T-helper 17 cell (primary cell): ENCODE results near the gene BUB1. TPM values are rescaled to one million over a fixed set of nuclear protein-coding genes. Genes with fewer than 3 reads are reported as not detected.

Experiments used
- ATAC-seq: fragments of 150-1000 bp; cut with Tn5 transposase; 2 replicates; pipeline ENCODE4 v1.10.0; 2021; ENCODE audit warnings: mild to moderate bottlenecking, moderate library complexity
- DNase-seq, 3 donors: peaks; one replicate each; pipeline versions ENCODE4 v3.0.0 to v3.0.0-alpha.2; 2020 to 2021
- H3K9me3 ChIP-seq: one replicate; pipeline ENCODE4 v1.7.0; 2013; ENCODE audit warnings: low read length, mild to moderate bottlenecking; ENCODE audit not compliant: control insufficient read depth, poor library complexity, severe bottlenecking
- H3K27ac Mint-ChIP-seq: one replicate; pipeline ENCODE4 v1.8.0; 2022; ENCODE audit warnings: mild to moderate bottlenecking, moderate library complexity, mixed read lengths
- H3K27me3 Mint-ChIP-seq: one replicate; pipeline ENCODE4 v1.8.0; 2022; ENCODE audit warnings: mixed read lengths
- H3K36me3 Mint-ChIP-seq: one replicate; pipeline ENCODE4 v1.8.0; 2022; ENCODE audit warnings: low read depth, mixed read lengths
- H3K4me1 Mint-ChIP-seq: one replicate; pipeline ENCODE4 v1.8.0; 2022; ENCODE audit warnings: mild to moderate bottlenecking, mixed read lengths
- H3K4me3 Mint-ChIP-seq: one replicate; pipeline ENCODE4 v1.8.0; 2022; ENCODE audit warnings: mild to moderate bottlenecking, moderate library complexity, mixed read lengths
- total RNA-seq, 4 donors: library from RNA in 2 of 4; stranded (reverse) in 2 of 4; gene quantifications; one replicate each; pipeline ENCODE4 v1.2.3 and lab custom pipeline; 2022 to 2026

BUB1 gene
- total RNA-seq, 2 donors from 2014 or later, result 3.2 to 8.6 TPM

DNA sequence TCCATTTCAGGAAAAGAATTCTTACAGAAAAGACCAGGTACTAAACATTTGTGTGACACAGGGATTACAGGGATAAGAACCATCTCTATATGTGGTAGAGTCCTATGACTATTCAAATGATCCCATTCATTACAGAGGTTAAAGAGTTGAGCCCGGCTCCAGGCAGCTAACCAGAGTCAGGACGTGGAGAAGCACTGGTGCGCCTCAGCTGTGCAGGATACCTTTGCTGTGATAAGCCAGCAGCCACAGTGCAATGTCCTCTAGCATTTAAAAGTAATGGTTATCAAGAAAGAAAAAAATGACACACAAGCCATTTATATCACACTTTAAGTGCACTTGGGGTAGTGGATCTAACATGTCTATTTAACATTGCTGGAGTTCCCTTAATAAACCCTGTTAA, 17.3 kb downstream of the BUB1 start:
- no peaks in the 10 kb centered on the region for H3K9me3 ChIP-seq
- Mint-ChIP-seq H3K36me3 (no peaks in the 10 kb centered on the region), H3K27ac (no peak overlapping the region), H3K4me3 (no peak overlapping the region), H3K4me1 (peaks cover 14% of the 10 kb centered on the region), H3K27me3 (no peaks in the 10 kb centered on the region)
- no peak for DNase-seq
- no peak for ATAC-seq

DNA sequence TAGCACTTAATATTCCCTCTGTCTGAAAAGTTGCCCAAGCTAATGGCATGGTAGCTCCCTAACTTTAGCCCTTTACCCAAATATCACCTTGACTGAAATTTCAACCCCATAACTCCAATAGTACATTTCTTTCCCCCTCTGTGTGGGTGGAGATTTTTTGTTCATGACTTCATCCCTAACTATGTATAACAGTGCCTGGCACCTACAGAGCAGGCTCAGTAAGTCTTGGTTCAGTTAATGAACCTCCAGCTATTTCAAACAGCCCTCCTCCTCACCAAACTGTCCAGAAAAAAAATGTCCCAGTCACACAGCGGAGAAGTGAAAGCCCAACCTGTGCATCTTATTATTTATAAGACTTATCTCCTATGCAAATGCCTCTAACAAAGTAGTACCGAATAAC, 18.6 kb downstream of the BUB1 start:
- H3K9me3 ChIP-seq, result no peaks in the 10 kb centered on the region
- Mint-ChIP-seq H3K27me3 (no peaks in the 10 kb centered on the region), H3K27ac (no peak overlapping the region), H3K4me3 (no peak overlapping the region), H3K36me3 (no peaks in the 10 kb centered on the region), H3K4me1 (peaks cover 14% of the 10 kb centered on the region)
- ATAC-seq, result no peak
- no peak for DNase-seq

DNA sequence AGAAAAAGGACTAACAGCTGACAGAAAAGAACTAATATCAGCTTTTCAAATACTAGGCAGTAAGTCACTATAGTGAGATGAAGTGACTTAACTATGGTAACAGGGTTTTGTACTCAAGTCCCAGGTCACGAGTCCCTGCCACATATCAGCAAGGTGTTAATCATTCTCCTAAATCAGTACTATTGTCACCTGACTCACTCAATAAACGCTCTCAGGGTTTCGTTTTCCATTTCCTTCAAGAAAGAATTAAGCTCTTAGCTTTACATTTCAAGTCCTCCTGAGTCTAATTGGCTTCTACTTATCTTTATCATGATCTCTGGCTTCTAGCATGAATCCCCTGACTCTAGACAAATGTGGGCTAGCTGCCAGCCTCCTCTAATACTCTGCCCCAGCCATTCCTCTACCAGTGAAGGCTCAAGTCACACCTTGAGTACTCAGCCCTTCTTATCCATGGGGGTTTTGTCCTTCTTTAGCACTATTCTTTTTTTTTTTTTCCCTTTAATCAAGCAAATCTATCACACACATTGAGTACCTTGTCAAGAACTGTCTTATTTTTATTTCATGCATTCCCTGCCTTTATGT, 20.0 kb downstream of the BUB1 start:
- ATAC-seq (peak; percentile 69), DNase-seq (no peak)
- Mint-ChIP-seq H3K36me3 (no peaks in the 10 kb centered on the region), H3K27ac (peak overlapping the region; percentile 53), H3K4me3 (peak overlapping the region; percentile 63), H3K4me1 (peaks cover 14% of the 10 kb centered on the region), H3K27me3 (no peaks in the 10 kb centered on the region)
- no peaks in the 10 kb centered on the region for H3K9me3 ChIP-seq

DNA sequence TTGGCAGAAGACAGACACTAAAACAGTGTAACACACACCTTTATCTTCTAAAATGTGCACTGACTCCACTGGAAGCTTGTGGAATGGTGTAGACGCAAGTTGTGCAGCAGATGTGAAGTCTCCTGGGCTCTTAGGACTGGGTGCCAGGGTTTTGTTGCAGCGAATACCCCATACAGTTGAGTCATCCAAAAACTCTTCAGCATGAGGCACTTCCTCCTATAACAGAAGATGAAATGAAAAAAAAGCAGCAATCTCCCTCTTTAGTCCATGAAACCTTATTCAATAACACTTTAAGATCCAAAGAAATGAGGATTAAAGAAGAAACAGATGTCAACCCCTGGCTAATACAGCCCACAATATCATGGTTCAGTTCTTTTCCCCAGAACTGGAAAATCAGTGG, 22.2 kb downstream of the BUB1 start:
- ATAC-seq, result no peak
- H3K27me3 Mint-ChIP-seq, result no peaks in the 10 kb centered on the region
- DNase-seq, result no peak
- no peak overlapping the region for H3K27ac Mint-ChIP-seq
- H3K4me1 Mint-ChIP-seq, result peaks cover 14% of the 10 kb centered on the region
- H3K9me3 ChIP-seq, result no peaks in the 10 kb centered on the region
- H3K36me3 Mint-ChIP-seq, result no peaks in the 10 kb centered on the region
- H3K4me3 Mint-ChIP-seq, result no peak overlapping the region

DNA sequence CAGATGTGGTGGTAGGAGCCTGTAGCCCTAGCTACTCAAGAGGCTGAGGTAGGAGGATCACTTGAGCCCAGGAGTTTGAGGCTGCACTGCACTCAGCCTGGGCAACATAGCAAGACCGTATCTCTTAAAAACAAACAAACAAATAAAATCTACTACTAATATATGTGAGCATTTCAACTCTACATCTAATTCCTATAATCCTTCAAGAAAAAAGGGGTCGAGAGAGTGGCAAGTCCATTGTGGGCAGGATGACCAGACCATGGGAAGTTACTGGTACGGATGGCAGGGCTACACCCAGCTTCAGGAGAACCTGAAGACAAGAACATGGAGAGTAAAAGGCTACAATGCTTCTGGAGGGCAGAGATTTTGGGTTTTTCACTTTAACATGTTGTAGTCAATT, 24.0 kb downstream of the BUB1 start:
- no peak overlapping the region for H3K27ac Mint-ChIP-seq
- ATAC-seq (no peak), DNase-seq (no peak)
- no peaks in the 10 kb centered on the region for H3K27me3 Mint-ChIP-seq
- H3K4me3 Mint-ChIP-seq, result no peak overlapping the region
- H3K4me1 Mint-ChIP-seq, result peaks cover 10% of the 10 kb centered on the region
- no peaks in the 10 kb centered on the region for H3K36me3 Mint-ChIP-seq
- no peaks in the 10 kb centered on the region for H3K9me3 ChIP-seq

DNA sequence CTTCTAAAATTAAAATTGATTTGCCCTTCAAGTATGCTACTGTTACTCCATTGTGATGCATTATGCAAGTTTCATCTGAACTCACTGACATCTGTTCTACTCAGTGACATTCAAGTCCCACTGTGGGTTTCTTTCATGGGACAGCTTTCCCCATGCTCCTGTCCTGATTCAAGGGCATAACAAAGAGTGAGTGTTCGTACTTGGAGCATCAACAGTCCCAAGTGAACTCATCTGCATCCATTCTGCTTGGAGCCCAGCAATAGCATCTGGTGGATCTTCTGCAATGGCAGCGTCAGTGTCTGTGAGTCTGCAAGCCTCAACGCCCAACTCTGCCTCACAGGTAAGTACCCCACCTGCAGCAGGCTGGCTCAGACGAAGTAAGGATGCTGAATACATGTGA, 27.5 kb downstream of the BUB1 start:
- H3K27me3 Mint-ChIP-seq, result no peaks in the 10 kb centered on the region
- DNase-seq (no peak), ATAC-seq (no peak)
- no peak overlapping the region for H3K27ac Mint-ChIP-seq
- no peak overlapping the region for H3K4me3 Mint-ChIP-seq
- peaks cover 3% of the 10 kb centered on the region for H3K4me1 Mint-ChIP-seq
- H3K9me3 ChIP-seq, result no peaks in the 10 kb centered on the region
- no peaks in the 10 kb centered on the region for H3K36me3 Mint-ChIP-seq

DNA sequence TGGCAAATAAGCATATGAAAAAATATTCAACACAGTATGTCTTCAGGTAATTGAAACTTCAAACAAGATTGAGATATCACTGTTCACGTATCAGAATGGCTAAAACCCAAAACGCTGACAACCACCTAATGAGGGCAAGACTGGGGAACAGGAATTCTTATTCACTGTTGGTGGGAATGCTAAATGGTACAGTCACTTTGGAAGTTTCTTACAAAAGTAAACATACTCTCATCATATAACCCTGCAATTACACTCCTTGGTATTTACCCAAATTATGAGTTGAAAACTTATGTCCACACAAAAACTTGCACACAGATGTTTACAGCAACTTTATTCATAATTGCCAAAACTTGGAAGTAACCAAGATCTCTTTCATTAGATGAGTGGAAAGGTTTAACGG, 30.1 kb downstream of the BUB1 start:
- H3K27me3 Mint-ChIP-seq, result no peaks in the 10 kb centered on the region
- no peak for DNase-seq

DNA sequence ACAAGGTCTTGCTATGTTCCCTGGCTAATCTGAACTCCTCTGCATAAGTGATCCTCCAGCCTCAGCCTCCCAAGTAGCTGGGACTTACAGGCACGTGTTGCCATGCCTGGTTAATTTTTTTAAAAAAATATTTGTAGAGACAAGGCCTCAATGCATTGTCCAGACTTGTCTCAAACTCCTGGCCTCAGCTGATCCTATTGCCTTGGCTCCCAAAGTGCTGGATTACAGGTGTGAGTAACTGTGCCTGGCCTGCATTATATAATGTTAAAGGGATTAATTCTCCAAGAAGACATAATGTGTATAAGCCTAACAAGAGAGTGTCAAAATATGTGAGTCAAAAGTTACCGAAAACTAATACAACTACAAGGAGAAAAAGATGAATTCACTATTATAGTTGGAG, 32.2 kb downstream of the BUB1 start:
- ATAC-seq, result no peak
- Mint-ChIP-seq H3K27me3 (no peaks in the 10 kb centered on the region), H3K36me3 (peaks cover 2% of the 10 kb centered on the region)

More for the DNA sequence above, 30.1 kb downstream of the BUB1 start:
- Mint-ChIP-seq H3K27ac (no peak overlapping the region), H3K4me1 (peaks cover 5% of the 10 kb centered on the region), H3K4me3 (no peak overlapping the region), H3K36me3 (no peaks in the 10 kb centered on the region)
- no peaks in the 10 kb centered on the region for H3K9me3 ChIP-seq
- no peak for ATAC-seq

DNA sequence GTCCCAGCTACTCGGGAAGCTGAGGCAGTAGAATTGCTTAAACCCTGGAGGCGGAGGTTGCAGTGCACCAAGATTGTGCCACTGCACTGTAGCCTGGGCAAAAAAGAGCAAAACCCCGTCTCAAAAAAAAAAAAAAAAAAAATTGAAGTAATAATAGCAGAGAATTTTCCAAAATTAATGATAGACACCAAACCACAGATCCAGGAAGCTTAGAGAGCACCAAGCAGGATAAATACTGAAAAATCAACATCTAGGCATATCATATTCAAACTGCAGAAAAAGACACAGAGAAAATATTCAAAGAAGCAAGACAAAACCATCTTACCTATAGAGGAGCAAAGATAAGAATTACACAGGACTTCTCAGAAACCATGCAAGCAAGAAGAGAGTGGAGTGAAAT, 33.5 kb downstream of the BUB1 start:
- Mint-ChIP-seq H3K27ac (no peak overlapping the region), H3K27me3 (no peaks in the 10 kb centered on the region), H3K36me3 (peaks cover 3% of the 10 kb centered on the region), H3K4me3 (no peak overlapping the region), H3K4me1 (peaks cover 5% of the 10 kb centered on the region)
- DNase-seq (no peak), ATAC-seq (no peak)
- H3K9me3 ChIP-seq, result no peaks in the 10 kb centered on the region

More for the DNA sequence above, 32.2 kb downstream of the BUB1 start:
- H3K4me1 Mint-ChIP-seq, result peaks cover 5% of the 10 kb centered on the region
- H3K9me3 ChIP-seq, result no peaks in the 10 kb centered on the region
- H3K4me3 Mint-ChIP-seq, result no peak overlapping the region
- DNase-seq, result no peak
- H3K27ac Mint-ChIP-seq, result no peak overlapping the region

DNA sequence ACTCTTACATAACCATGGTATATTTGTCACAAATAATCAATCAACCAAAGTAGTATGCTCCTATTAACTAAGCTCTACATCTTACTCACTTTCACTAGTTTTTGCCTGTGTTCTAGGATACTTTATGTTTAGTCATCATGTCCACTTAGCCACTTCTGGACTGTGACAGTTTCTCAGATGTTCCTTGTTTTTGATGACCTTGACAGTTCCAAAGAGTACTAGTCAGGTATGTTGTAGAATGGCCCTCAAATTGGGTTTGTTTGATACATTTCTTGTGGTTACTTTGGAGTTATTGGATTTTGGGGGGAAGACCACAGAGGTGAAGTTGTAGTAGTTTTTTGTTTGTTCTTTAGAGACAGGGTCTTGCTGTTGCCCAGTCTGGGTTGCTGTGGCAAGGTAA, 35.5 kb downstream of the BUB1 start:
- H3K36me3 Mint-ChIP-seq, result peaks cover 3% of the 10 kb centered on the region
- DNase-seq, result no peak
- H3K4me3 Mint-ChIP-seq, result no peak overlapping the region
- ATAC-seq, result no peak
- H3K4me1 Mint-ChIP-seq, result peaks cover 3% of the 10 kb centered on the region
- no peaks in the 10 kb centered on the region for H3K9me3 ChIP-seq
- no peak overlapping the region for H3K27ac Mint-ChIP-seq
- H3K27me3 Mint-ChIP-seq, result no peaks in the 10 kb centered on the region

DNA sequence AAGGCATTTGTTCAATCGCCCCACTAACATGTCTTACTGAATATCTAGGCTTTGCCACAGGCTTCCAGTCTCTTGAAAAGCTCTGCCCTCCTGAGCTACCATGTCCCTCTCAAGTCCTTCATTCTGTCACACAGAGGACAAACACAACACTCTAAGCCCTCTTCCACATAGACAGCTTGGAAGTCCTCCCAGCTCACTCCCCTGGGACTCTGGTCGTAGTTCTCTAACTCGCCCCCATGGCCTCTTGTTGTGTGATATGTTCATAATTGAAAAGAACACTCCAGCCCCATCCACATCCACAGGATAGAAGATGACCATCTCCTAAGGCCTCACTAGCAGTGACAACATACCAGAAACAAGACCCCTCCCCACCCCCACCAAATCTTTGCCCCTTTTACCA, 37.9 kb downstream of the BUB1 start:
- no peak for DNase-seq
- Mint-ChIP-seq H3K27ac (no peak overlapping the region), H3K27me3 (no peaks in the 10 kb centered on the region), H3K4me1 (peaks cover 3% of the 10 kb centered on the region), H3K4me3 (no peak overlapping the region), H3K36me3 (peaks cover 3% of the 10 kb centered on the region)
- ATAC-seq, result no peak
- no peaks in the 10 kb centered on the region for H3K9me3 ChIP-seq

DNA sequence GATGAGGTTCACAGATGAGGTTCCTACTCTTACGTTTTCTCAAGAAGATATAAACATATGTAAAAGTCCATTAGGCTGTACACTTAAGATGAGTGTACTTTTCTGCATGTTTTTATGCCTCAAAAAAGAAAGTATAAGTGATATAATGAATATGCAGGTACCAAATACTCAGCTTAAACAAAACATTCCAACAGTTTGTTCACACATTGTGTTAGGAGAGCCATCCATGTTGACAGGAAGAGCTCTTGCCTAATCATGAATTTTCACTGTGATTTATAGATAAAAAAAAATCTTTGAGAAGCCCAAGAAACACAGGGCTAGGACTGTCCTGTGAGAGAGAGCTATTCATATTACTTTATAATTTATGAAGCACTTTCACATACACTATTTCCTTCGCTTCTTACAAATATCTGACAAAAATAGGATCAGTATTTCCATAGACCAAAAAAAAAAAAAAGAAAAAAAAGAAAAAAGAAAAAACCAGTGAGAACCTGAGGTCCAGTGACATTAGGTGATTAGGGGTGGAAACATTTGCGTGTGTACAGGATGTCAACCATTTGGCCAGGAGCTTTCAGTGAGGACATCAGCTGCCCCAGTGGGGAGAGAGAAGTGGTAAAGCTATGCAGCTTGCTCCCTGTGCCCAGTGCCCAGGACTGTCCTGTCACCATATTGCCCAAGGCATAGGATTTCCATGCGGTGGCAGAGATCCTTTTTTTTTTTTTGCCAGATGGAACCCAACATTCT, 38.7 kb downstream of the BUB1 start:
- Mint-ChIP-seq H3K4me3 (no peak overlapping the region), H3K27me3 (no peaks in the 10 kb centered on the region), H3K27ac (no peak overlapping the region), H3K4me1 (no peaks in the 10 kb centered on the region), H3K36me3 (peaks cover 3% of the 10 kb centered on the region)
- DNase-seq (no peak), ATAC-seq (no peak)
- no peaks in the 10 kb centered on the region for H3K9me3 ChIP-seq

DNA sequence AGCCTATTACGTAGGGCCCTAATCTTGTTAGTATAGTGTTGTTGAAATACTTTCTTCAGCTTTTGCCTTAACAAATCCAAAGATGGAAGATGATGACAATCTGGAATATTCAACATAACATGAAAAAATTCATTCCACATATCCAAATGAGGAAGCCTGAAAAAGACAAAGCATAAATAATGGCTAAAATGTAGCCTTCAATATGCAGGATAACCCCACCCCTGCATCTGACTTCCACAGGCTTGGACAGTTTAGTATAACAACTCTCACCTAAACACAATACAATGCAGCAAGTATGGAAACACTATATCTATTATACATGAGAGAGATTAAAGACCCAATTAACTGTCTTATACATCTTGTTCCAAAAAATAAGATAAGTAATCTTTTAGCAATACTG, 39.9 kb downstream of the BUB1 start:
- H3K27me3 Mint-ChIP-seq, result no peaks in the 10 kb centered on the region
- H3K36me3 Mint-ChIP-seq, result peaks cover 4% of the 10 kb centered on the region
- no peak for ATAC-seq
- no peak overlapping the region for H3K4me3 Mint-ChIP-seq
- no peak overlapping the region for H3K27ac Mint-ChIP-seq
- DNase-seq, result no peak
- H3K4me1 Mint-ChIP-seq, result no peaks in the 10 kb centered on the region
- no peaks in the 10 kb centered on the region for H3K9me3 ChIP-seq

DNA sequence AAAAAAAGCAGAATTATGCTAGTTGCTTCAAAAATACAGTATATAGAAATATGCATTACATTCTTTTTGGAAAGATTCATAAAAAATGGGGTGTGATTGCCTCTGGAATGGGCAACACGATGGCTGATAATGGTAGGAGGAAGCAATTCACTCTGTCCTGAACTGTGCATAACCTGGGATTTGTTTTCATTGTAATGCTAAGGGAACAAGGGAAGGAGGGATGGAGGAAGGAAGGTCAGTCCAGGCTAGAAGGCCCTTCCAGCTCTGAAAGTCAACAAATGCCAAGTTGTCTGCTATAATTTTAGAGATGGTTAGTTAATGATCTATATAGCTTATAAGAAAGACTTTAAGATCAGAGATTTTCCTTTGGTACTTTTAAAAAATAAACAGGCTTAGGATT, 40.8 kb downstream of the BUB1 start:
- no peaks in the 10 kb centered on the region for H3K9me3 ChIP-seq
- DNase-seq (no peak), ATAC-seq (no peak)
- Mint-ChIP-seq H3K4me1 (no peaks in the 10 kb centered on the region), H3K4me3 (no peak overlapping the region), H3K27ac (no peak overlapping the region), H3K27me3 (no peaks in the 10 kb centered on the region), H3K36me3 (peaks cover 4% of the 10 kb centered on the region)
